Stimulated activated CD8-positive, alpha-beta memory T cell treated with anti-CD3 and anti-CD28 coated beads, Interleukin-4, amount 100 ng/mL, for 4 hours (primary cell): ENCODE results near the gene ZNF607.
"Not testable (repeated sequence)": the region's sequence is repeated elsewhere in the genome, so short reads cannot be mapped to it uniquely, and the experiment has no call there.

ENCODE experiments used
- DNase-seq, 2 donors: peaks; one replicate each; pipeline ENCODE4 v3.0.0-alpha.2; 2020; ENCODE audit warnings: low read depth in 2 of 2, low spot score in 1 of 2

Gene ZNF607

DNA sequence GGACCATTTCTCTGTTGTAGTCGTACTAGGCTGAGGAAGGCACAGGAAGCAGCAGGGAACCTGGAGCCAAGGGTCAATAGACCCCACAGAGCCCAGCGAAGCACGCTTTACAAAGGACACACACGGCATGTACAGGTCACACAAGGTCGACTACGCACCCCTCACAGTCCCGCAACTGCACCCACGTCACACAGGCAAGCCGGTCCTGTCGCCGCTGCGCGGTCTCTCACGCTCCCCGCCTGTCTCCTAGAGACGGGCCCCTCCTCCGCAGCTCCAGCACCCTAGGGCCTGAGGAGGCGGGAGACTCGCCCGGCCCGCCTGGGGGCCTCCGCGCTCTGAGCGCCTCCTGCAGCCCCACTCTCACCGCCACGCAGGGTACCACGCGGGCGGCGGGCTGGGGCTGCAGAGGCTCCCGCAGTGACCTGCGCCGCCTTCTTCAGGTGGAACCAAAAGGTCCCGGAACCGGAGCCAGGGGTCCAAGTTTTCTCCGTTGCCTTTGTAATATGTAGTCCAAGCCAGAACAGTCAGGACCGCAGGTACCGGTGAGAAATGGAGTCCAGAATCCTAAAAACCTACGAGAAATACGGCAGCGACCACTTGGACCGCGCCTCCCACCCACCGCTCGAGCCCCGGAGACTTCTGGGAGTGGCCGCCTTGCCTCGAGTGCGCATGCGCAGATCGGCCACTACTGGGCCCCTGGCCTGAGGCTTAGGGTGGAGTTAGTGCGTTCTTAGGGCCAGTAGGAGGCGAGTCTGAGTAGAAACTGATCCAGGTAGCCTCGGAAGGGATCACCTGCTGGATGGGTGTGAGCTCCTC is at the start of gene ZNF607:
ZNF607 (minus strand) TSS at position 651 of the 816 bp plus-strand sequence. CDS start 8,143 bp downstream, outside the sequence.
- DNase-seq: peak; percentile 62 to 74

DNA sequence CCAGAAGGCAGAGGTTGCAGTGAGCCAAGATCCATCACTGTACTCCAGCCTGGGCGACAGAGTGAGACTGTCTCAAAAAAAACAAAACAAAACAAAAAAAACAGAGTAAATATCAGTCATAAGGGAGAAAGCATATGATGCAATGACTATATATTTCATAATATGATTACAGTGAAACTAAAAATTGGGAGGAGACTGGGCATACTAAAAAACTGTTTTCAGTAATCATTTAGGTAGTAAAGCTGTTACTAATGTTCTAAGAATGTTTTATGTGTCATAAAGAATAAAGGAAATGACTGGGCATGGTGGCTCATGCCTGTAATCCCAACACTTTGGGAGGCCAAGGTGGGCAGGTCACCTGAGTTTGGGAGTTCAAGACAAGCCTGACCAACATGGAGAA is 43.9 kb upstream of the ZNF607 start:
- no peak for DNase-seq

DNA sequence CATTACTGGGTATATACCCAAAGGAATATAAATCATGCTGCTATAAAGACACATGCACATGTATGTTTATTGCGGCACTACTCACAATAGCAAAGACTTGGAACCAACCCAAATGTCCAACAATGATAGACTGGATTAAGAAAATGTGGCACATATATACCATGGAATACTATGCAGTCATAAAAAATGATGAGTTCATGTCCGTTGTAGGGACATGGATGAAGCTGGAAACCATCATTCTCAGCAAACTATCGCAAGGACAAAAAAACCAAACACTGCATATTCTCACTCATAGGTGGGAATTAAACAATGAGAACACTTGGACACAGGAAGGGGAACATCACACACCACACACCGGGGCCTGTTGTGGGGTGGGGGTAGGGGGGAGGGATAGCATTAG is 38.1 kb upstream of the ZNF607 start:
- not testable (repeated sequence) for DNase-seq

DNA sequence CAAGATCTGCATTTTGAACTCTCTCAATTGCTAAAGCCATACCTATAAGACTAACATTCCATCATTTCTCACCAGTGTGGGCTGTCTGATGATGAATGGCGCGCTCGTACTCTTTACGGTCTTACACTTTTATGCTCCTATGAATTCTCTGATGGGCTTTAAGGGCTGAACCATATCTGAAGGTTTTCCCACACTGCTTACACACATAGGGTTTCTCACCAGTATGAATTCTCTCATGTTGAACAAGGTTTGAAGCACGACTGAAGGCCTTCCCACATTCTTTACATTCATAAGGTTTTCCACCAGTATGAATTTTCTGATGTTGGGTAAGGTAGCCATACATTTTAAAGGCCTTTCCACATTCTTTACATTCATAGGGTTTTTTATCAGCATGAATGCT is 18.8 kb upstream of the ZNF607 start:
- DNase-seq: no peak

- no peak for DNase-seq
Observed at GRCh38 chr19:37725181-37725580, 5.6 kb upstream of the ZNF607 start.

GRCh38 chr19:37719927-37720265 is 335 bp upstream of the ZNF607 start:
- no peak for DNase-seq

GRCh38 chr19:37718304-37718703 is 1.3 kb downstream of the ZNF607 start:
- no peak for DNase-seq

DNA sequence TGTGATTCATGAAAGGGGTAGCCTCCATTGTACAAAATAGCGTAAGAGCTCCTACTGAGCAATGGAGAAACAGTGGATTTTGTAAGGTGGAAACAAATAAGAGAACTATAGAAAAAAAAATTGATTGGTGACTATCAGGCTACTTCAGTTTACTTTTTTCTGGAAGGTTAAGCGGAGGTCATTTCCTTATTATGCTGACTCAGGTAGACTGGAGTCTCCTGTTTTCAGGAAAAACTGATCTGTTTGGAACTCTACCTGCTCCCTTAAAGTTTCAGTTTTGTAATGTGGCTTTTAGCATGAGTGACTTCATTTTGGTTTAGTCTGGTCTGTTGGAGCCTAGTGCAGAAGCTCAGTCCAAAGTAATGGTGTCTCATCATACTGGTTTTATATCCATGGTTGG is 3.4 kb downstream of the ZNF607 start:
- no peak for DNase-seq

GRCh38 chr19:37706052-37706605 is 13.4 kb downstream of the ZNF607 start:
- no peak for DNase-seq

GRCh38 chr19:37699057-37699456 is 20.5 kb downstream of the ZNF607 start:
- no peak for DNase-seq

DNA sequence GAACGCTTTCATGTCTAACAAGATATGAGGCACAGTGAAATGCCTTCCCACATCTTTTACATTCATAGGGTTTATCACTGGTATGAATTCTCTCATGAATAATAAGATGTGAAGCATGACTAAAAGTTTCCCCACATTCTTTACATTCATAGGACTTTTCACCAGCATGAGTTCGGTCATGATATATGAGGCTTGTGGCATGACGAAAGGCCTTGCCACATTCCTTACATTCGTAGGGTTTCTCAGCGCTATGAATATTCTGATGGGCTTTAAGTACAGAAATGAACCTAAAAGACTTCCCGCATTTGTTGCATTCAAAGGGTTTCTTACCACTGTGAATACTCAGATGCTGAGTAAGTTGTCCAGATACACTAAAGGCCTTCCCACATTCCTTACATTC is 21.3 kb downstream of the ZNF607 start:
- no peak for DNase-seq

- no peak for DNase-seq
Observed at GRCh38 chr19:37695144-37695899, 24.2 kb downstream of the ZNF607 start.

DNA sequence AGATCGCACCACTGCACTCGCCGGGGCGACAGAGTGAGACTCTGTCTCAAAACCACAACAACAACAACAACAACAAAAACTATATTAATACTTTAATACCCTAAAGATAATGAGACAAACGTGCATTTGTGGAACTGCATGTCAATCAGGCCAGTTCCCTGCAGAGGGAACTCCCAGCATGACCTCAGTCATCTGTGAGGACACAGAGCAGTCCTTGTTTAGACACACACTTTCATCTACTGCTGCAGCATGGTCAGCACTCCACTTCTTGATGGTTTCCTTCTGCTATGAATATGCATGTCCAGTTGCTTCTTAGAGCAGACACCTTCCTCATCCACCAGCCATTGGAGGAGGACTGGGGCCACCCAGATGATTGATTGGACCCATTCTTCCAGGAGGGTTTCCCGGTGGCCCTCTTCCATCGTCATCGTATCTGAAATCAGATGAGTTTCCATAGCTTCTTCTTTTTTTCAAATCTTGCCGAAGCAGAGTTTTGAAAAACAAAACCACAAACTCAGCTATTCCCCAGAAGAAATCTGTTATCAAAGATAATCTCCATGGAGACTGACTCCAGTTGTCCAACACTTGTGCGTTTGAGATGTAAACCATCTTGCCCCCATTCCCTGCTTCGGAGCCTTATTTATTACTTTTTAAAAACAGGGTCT is 26.5 kb downstream of the ZNF607 start:
- no peak for DNase-seq

DNA sequence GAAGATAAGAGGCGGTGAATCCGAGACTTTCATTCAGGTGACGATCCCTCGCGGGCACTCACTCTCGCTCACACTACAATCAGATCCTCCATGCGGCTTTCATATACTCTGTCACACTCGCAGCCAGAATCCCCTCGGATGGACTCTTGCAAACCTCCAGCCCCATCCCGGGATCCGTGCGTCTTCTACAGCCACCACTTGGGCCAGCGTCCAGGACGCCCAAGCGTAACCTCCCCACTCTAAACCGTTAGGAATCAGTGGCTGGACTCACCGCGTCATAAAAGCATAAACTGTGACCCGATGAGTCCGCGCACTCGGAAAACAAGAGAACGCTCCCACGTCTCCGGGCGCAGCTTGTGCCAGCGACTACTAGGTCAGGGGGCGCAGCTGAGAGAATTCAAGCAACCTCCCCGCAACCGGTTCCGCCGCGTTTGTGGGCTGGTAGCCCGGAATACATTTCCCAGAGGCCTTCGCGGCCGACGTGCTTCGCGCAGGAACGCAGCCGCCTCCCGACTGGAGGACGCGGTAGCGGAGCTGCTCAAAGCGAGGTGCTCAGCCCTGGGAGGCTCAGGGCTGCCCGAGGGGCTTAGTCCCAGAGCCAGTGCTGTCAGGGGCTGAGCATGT is 27.6 kb downstream of the ZNF607 start:
- DNase-seq: peak; percentile 57 to 62

DNA sequence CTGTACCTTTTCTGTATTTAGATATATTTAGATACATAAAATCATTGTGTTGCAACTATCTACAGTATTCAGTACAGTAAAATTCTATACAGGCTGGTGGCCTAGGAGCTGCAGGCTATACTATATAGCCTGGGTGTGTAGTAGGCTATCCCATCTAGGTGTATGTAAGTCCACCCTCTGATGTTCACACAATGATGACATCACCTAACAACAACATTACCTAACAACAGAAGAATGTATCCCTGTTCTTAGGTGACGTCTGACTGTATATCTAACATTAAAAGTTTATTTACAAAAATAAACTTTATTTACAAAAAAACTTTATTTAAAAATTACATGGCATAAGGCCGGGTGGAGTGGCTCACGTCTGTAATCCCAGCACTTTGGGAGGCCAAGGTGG is 36.0 kb downstream of the ZNF607 start:
- DNase-seq: no peak

- DNase-seq: no peak
Observed at GRCh38 chr19:37669450-37669914, 50.1 kb downstream of the ZNF607 start.

- not testable (repeated sequence) for DNase-seq
Observed at GRCh38 chr19:37657157-37657556, 62.4 kb downstream of the ZNF607 start.

- peak; percentile 64 to 65 for DNase-seq
Observed at GRCh38 chr19:37655689-37656371, 63.7 kb downstream of the ZNF607 start.

GRCh38 chr19:37655301-37655688 is 64.3 kb downstream of the ZNF607 start, which contains the start of gene ZFP30:
Gene ZFP30 (minus strand): TSS chr19:37655465. CDS start chr19:37647822, 7,643 bp downstream.
- peak; percentile 40 to 53 for DNase-seq

GRCh38 chr19:37654629-37655300 is 64.8 kb downstream of the ZNF607 start:
- peak in 1 of 2 donors; percentile 1 for DNase-seq
